HepG2 (cell line): Measurements from ENCODE around the gene USP27X. TPM values are rescaled to one million over a fixed set of nuclear protein-coding genes. Genes with fewer than 3 reads are reported as not detected.

ENCODE experiments used
- BORCS8-MEF2B ChIP-seq: sonication (generic); formaldehyde crosslinking; IDR thresholded peaks from 2 replicates; pipeline ENCODE4 v1.8.0; 2022; ENCODE audit warnings: mild to moderate bottlenecking, missing genetic modification reagents
- FOXP4 ChIP-seq: sonication (generic); formaldehyde crosslinking; IDR thresholded peaks from 2 replicates; pipeline ENCODE4 v1.4.0; 2020; ENCODE audit warnings: missing genetic modification reagents
- IRX3 ChIP-seq: sonication (generic); formaldehyde crosslinking; IDR thresholded peaks from 2 replicates; pipeline ENCODE4 v1.8.1; 2023; ENCODE audit warnings: mild to moderate bottlenecking, low read depth, missing genetic modification reagents, borderline replicate concordance
- NFRKB ChIP-seq: fragments of 450-650 bp; IDR thresholded peaks from 2 replicates; pipeline ENCODE4 v1.6.1; 2017
- SNRNP70 ChIP-seq: fragments of 200-400 bp; formaldehyde crosslinking; IDR thresholded peaks from 2 replicates; pipeline ENCODE4 v1.6.1; 2017; ENCODE audit warnings: mild to moderate bottlenecking, low read depth, low read length, moderate library complexity
- SRSF9 ChIP-seq: fragments of 200-400 bp; formaldehyde crosslinking; IDR thresholded peaks from 2 replicates; pipeline ENCODE4 v1.6.1; 2018; ENCODE audit warnings: borderline replicate concordance, mild to moderate bottlenecking, low read depth, low read length; ENCODE audit not compliant: insufficient read depth, poor library complexity, severe bottlenecking
- ZFP36 ChIP-seq: fragments of 150-350 bp; IDR thresholded peaks from 2 replicates; pipeline ENCODE4 v1.6.1; 2018; ENCODE audit warnings: borderline replicate concordance, low read length, low read depth; ENCODE audit not compliant: partially characterized antibody
- ZNF138 ChIP-seq: sonication (generic); formaldehyde crosslinking; IDR thresholded peaks from 2 replicates; pipeline ENCODE4 v1.5.0; 2020; ENCODE audit warnings: mild to moderate bottlenecking, low read depth, missing genetic modification reagents
- ZNF746 ChIP-seq: sonication (generic); formaldehyde crosslinking; IDR thresholded peaks from 2 replicates; pipeline ENCODE4 v1.8.0; 2022; ENCODE audit warnings: mild to moderate bottlenecking, missing genetic modification reagents
- ZNF75D ChIP-seq: sonication (generic); formaldehyde crosslinking; IDR thresholded peaks from 2 replicates; pipeline ENCODE4 v1.8.1; 2023; ENCODE audit warnings: missing genetic modification reagents, mild to moderate bottlenecking, borderline replicate concordance
- ZNF790 ChIP-seq: sonication (generic); formaldehyde crosslinking; IDR thresholded peaks from 2 replicates; pipeline ENCODE4 v1.8.0; 2022; ENCODE audit warnings: missing genetic modification reagents, mild to moderate bottlenecking, borderline replicate concordance
- ZNF878 ChIP-seq: sonication (generic); formaldehyde crosslinking; IDR thresholded peaks from 2 replicates; pipeline ENCODE4 v1.8.1; 2023; ENCODE audit warnings: mild to moderate bottlenecking, missing genetic modification reagents, moderate library complexity
- ZSCAN9 ChIP-seq: IDR thresholded peaks from 2 replicates; pipeline ENCODE4 v1.6.1; 2016; ENCODE audit warnings: borderline replicate concordance
- polyA plus RNA-seq, 8 experiments: library from polyadenylated mRNA; depleted of rRNA in 3 of 8; stranded (reverse) in 7 of 8; unstranded in 1 of 8; fragments of >200 nt; fragmentation: Illumina TruSeq in 4 of 8; extraction: Trizol in 4 of 8; gene quantifications; 2 replicates each; pipeline versions ENCODE4 v1.2.1 to v1.2.3, GENCODE V29; 2011 to 2016; ENCODE audit warnings: low read depth in 4 of 8, missing spikeins in 1 of 8, mixed read lengths in 1 of 8; ENCODE audit not compliant: insufficient read depth in 1 of 8
- total RNA-seq, 5 experiments: library from RNA; depleted of rRNA; stranded (reverse); fragments of >200 nt; fragmentation: Illumina TruSeq; extraction: Trizol; gene quantifications; 2 replicates each; pipeline ENCODE4 v1.2.3, GENCODE V29; 2016; ENCODE audit warnings: low read depth in 1 of 5
- TF ChIP-seq, protein P1 (sequence below): sonication (generic); formaldehyde crosslinking; IDR thresholded peaks from 2 replicates; pipeline ENCODE4 v1.5.0; 2020; ENCODE audit warnings: missing genetic modification reagents
- TF ChIP-seq, protein P2 (sequence below): sonication (generic); formaldehyde crosslinking; IDR thresholded peaks from 2 replicates; pipeline ENCODE4 v1.5.0; 2020; ENCODE audit warnings: missing genetic modification reagents, mild to moderate bottlenecking, borderline replicate concordance
- TF ChIP-seq, protein P3 (sequence below): sonication (generic); formaldehyde crosslinking; IDR thresholded peaks from 2 replicates; pipeline ENCODE4 v1.4.0; 2020; ENCODE audit warnings: missing genetic modification reagents, borderline replicate concordance

Gene USP27X
- total and polyA plus RNA-seq, 2 of the 13 experiments (the other 11 are each of a cell fraction or from before 2014, with no cell fraction given): 7.2 to 9.7 TPM

- TF ChIP-seq, protein P1, sequence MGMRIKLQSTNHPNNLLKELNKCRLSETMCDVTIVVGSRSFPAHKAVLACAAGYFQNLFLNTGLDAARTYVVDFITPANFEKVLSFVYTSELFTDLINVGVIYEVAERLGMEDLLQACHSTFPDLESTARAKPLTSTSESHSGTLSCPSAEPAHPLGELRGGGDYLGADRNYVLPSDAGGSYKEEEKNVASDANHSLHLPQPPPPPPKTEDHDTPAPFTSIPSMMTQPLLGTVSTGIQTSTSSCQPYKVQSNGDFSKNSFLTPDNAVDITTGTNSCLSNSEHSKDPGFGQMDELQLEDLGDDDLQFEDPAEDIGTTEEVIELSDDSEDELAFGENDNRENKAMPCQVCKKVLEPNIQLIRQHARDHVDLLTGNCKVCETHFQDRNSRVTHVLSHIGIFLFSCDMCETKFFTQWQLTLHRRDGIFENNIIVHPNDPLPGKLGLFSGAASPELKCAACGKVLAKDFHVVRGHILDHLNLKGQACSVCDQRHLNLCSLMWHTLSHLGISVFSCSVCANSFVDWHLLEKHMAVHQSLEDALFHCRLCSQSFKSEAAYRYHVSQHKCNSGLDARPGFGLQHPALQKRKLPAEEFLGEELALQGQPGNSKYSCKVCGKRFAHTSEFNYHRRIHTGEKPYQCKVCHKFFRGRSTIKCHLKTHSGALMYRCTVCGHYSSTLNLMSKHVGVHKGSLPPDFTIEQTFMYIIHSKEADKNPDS: no peak; the same call in 1 of the 2 replicates
- TF ChIP-seq SRSF9 (no peak), ZNF746 (CRISPR knock-in tag) (peak; percentile 75; the same call in 1 of the 2 replicates), SNRNP70 (no peak), ZNF790 (no peak), FOXP4 (CRISPR knock-in tag) (peak; percentile 87), BORCS8-MEF2B (CRISPR knock-in tag) (no peak), ZNF138 (no peak), NFRKB (no peak), ZNF75D (no peak), ZSCAN9 (CRISPR knock-in tag) (no peak), ZFP36 (no peak), IRX3 (CRISPR knock-in tag) (no peak), ZNF878 (CRISPR knock-in tag) (0 out of 2 replicates have a peak, but pooled peaks have one; percentile 27)
- TF ChIP-seq, protein P2, sequence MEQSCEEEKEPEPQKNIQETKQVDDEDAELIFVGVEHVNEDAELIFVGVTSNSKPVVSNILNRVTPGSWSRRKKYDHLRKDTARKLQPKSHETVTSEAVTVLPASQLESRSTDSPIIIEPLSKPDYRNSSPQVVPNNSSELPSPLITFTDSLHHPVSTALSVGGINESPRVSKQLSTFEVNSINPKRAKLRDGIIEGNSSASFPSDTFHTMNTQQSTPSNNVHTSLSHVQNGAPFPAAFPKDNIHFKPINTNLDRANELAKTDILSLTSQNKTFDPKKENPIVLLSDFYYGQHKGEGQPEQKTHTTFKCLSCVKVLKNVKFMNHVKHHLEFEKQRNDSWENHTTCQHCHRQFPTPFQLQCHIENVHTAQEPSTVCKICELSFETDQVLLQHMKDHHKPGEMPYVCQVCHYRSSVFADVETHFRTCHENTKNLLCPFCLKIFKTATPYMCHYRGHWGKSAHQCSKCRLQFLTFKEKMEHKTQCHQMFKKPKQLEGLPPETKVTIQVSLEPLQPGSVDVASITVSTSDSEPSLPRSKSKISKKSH (CRISPR knock-in tag): no peak
- TF ChIP-seq, protein P3, sequence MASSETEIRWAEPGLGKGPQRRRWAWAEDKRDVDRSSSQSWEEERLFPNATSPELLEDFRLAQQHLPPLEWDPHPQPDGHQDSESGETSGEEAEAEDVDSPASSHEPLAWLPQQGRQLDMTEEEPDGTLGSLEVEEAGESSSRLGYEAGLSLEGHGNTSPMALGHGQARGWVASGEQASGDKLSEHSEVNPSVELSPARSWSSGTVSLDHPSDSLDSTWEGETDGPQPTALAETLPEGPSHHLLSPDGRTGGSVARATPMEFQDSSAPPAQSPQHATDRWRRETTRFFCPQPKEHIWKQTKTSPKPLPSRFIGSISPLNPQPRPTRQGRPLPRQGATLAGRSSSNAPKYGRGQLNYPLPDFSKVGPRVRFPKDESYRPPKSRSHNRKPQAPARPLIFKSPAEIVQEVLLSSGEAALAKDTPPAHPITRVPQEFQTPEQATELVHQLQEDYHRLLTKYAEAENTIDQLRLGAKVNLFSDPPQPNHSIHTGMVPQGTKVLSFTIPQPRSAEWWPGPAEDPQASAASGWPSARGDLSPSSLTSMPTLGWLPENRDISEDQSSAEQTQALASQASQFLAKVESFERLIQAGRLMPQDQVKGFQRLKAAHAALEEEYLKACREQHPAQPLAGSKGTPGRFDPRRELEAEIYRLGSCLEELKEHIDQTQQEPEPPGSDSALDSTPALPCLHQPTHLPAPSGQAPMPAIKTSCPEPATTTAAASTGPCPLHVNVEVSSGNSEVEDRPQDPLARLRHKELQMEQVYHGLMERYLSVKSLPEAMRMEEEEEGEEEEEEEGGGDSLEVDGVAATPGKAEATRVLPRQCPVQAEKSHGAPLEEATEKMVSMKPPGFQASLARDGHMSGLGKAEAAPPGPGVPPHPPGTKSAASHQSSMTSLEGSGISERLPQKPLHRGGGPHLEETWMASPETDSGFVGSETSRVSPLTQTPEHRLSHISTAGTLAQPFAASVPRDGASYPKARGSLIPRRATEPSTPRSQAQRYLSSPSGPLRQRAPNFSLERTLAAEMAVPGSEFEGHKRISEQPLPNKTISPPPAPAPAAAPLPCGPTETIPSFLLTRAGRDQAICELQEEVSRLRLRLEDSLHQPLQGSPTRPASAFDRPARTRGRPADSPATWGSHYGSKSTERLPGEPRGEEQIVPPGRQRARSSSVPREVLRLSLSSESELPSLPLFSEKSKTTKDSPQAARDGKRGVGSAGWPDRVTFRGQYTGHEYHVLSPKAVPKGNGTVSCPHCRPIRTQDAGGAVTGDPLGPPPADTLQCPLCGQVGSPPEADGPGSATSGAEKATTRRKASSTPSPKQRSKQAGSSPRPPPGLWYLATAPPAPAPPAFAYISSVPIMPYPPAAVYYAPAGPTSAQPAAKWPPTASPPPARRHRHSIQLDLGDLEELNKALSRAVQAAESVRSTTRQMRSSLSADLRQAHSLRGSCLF: no peak
These were observed 1.7 kb upstream of the USP27X start (continued) for GRCh38 chrX:49877397-49878101.
